T-cell (primary cell): ENCODE measurements around the gene CHTF8. TPM values are rescaled to one million over a fixed set of nuclear protein-coding genes. Genes with fewer than 3 reads are reported as not detected.

Source experiments
- ATAC-seq, 4 experiments: fragments of 200-7000 bp in 3 of 4; fragments of 150-1000 bp in 1 of 4; cut with Tn5 transposase; replicated peaks in 1 of 4; 1 replicate in 3 of 4; 2 replicates in 1 of 4; pipeline ENCODE4 v1.10.0; 2021; ENCODE audit warnings: moderate library complexity in 3 of 4, mild to moderate bottlenecking in 2 of 4, moderate number of reproducible peaks in 1 of 4
- CTCF ChIA-PET, 2 donors: fragments of 300-600 bp; sonication (Branson Sonifier 250); formaldehyde crosslinking; loops; one replicate each; lab custom pipeline; 2022; ENCODE audit warnings: antibody characterized with exemption in 2 of 2; lab: Charles Lee
- POLR2A ChIA-PET, 2 donors: fragments of 300-600 bp; sonication (Branson Sonifier 250); formaldehyde crosslinking; loops; one replicate each; lab custom pipeline; 2022; ENCODE audit warnings: antibody characterized with exemption in 2 of 2; lab: Charles Lee
- DNase-seq, 35 experiments: peaks; one replicate each; pipeline versions ENCODE4 v3.0.0 to v3.0.0-alpha.2; 2013 to 2023
- H3K27ac ChIP-seq: one replicate; pipeline ENCODE4 v1.5.1; 2013; ENCODE audit warnings: low read length
- H3K27me3 ChIP-seq, 2 experiments: replicated peaks in 1 of 2; 1 replicate in 1 of 2; 2 replicates in 1 of 2; pipeline versions ENCODE4 v1.6.1 to v1.7.0; 2013; ENCODE audit warnings: low read length in 1 of 2, mixed read lengths in 1 of 2; ENCODE audit not compliant: control insufficient read depth in 2 of 2, insufficient read depth in 2 of 2; ENCODE audit errors: extremely low read depth in 1 of 2
- H3K36me3 ChIP-seq, 2 donors: 1 replicate in 1 of 2; 2 replicates in 1 of 2; pipeline versions ENCODE4 v1.6.1 to v1.7.0; 2013; ENCODE audit warnings: low read length in 1 of 2; ENCODE audit not compliant: control insufficient read depth in 2 of 2, insufficient read depth in 1 of 2; ENCODE audit errors: extremely low read depth in 1 of 2
- H3K4me1 ChIP-seq, 2 experiments: 1 replicate in 1 of 2; 2 replicates in 1 of 2; pipeline versions ENCODE4 v1.6.1 to v1.7.0; 2013; ENCODE audit warnings: low read length in 2 of 2, mixed read lengths in 1 of 2; ENCODE audit not compliant: insufficient read depth in 2 of 2, control insufficient read depth in 1 of 2; ENCODE audit errors: extremely low read depth in 1 of 2
- H3K4me3 ChIP-seq, 2 donors: 1 replicate in 1 of 2; 2 replicates in 1 of 2; pipeline versions ENCODE4 v1.5.1 to v1.7.0; 2013; ENCODE audit warnings: mild to moderate bottlenecking in 2 of 2, low read length in 1 of 2, moderate library complexity in 1 of 2; ENCODE audit not compliant: control insufficient read depth in 1 of 2; ENCODE audit errors: extremely low read depth in 1 of 2
- H3K9me3 ChIP-seq: 2 replicates; pipeline ENCODE4 v1.7.0; 2013
- H3K27ac Mint-ChIP-seq, 2 donors: one replicate each; pipeline ENCODE4 v1.8.0; 2020 to 2021; ENCODE audit warnings: mild to moderate bottlenecking in 2 of 2, mixed read lengths in 2 of 2
- H3K27me3 Mint-ChIP-seq, 2 donors: one replicate each; pipeline ENCODE4 v1.8.0; 2021 to 2022; ENCODE audit warnings: mixed read lengths in 2 of 2
- H3K36me3 Mint-ChIP-seq: one replicate; pipeline ENCODE4 v1.8.0; 2021; ENCODE audit warnings: mixed read lengths
- H3K4me1 Mint-ChIP-seq, 3 donors: one replicate each; pipeline ENCODE4 v1.8.0; 2020 to 2022; ENCODE audit warnings: mixed read lengths in 3 of 3, mild to moderate bottlenecking in 1 of 3
- H3K4me3 Mint-ChIP-seq, 3 donors: one replicate each; pipeline ENCODE4 v1.8.0; 2020 to 2022; ENCODE audit warnings: mild to moderate bottlenecking in 3 of 3, mixed read lengths in 3 of 3, moderate library complexity in 3 of 3
- H3K9me3 Mint-ChIP-seq, 3 donors: one replicate each; pipeline ENCODE4 v1.8.0; 2020 to 2022; ENCODE audit warnings: mixed read lengths in 3 of 3
- WGBS: methylation state at CpG from one replicate; pipeline ENCODE4 v1.1.5; 2013; ENCODE audit warnings: missing lambda C conversion rate; ENCODE audit not compliant: insufficient coverage; 5-methylcytosine and 5-hydroxymethylcytosine counted together
- total RNA-seq, 35 experiments: library from RNA in 6 of 35; stranded (reverse) in 6 of 35; fragments of 120-200 nt in 1 of 35; gene quantifications; one replicate each; pipeline versions ENCODE4 v1.2.1 to v1.2.4 and lab custom pipeline; 2013 to 2026

The CHTF8 gene
- total RNA-seq, 5 donors from 2014 or later (not counting 1 experiment from before 2014, with no cell fraction given) = 64.8 to 138 (median 124) TPM

DNA sequence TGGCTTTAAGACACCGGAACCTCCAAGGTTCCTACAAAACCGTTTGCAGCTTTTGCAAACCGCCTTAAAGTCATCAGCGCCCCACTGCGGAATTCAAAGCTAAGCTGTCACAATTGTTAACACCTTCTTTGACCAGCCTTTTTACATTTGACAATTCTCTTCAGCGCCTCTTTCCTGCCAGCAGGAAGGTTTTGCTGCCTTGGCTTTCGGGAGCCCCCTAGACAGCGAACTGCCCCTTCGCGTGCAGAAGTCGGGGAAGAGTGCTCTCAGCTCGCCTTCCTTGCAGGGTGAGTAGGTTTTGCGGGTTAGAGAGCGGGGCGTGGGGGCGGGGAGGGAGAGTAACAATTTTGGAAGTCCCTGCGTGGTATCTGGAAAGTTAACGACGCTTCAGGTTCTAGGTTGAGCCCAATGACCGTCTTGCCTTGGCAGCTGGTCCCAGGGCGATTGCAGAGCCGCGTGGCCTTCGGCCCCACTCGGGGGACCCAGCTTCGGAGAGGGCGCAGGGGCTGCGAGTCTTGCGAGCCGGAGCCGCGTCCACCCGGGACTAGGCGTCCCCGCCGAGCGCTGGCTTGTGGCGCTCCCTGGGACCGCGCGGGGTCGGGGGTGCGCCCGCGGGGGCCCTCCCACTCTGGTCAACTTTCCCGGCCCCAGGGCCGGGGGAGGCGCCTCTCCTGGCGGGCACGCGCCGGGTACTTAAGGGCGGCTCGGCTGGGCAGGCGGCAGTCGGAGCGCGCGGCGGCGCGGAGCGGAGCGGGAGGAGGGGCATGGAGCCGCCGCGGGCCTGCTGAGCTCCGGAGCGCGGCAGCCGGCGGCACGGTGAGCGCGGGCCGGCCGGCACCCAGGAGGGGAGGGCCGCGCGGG lies 26.7 kb downstream of the CHTF8 start, which contains the start of gene HAS3:
Gene HAS3 (plus strand): TSS at position 153 of the 861 bp plus-strand sequence. CDS start 3,743 bp downstream, outside the sequence.
- H3K27me3 ChIP-seq = peaks cover 0 to 67% of the 10 kb centered on the region in 2 experiments
- ChIA-PET CTCF (interaction anchor here (0.6 kb wide), 2 partner anchors 12 to 296 kb away, joined by 3 read pairs; no protein-coding TSS in a partner anchor), POLR2A (interaction anchor here in 1 of 2 donors (0.6 kb wide), 1 partner anchor 27 kb away, joined by 5 read pairs; no protein-coding TSS in a partner anchor)
- peak in 9 of 35 experiments; percentile 9 to 36 (median 19) for DNase-seq
- Mint-ChIP-seq H3K4me3 (peak within 1 kb of the TSS; percentile 78 to 88 (median 84)), H3K9me3 (no peaks in the 10 kb centered on the region), H3K4me1 (peaks cover 20 to 24% (median 24%) of the 10 kb centered on the region in 3 donors), H3K36me3 (peaks cover 21% of the 10 kb centered on the region), H3K27me3 (peaks cover 28 to 35% of the 10 kb centered on the region in 2 donors), H3K27ac (no peak within 1 kb of the TSS)
- H3K27ac ChIP-seq = no peak within 1 kb of the TSS
- WGBS = under 1% methylated on average over 78 of the region's 80 CpGs
- H3K4me3 ChIP-seq = peak within 1 kb of the TSS; percentile 30 to 69
- H3K4me1 ChIP-seq = peaks cover 7 to 26% of the 10 kb centered on the region in 2 experiments
- peak; percentile 62 to 75 (median 72) for ATAC-seq
- no peaks in the 10 kb centered on the region for H3K9me3 ChIP-seq
- H3K36me3 ChIP-seq = peaks cover 4% of the 10 kb centered on the region in 2 donors

DNA sequence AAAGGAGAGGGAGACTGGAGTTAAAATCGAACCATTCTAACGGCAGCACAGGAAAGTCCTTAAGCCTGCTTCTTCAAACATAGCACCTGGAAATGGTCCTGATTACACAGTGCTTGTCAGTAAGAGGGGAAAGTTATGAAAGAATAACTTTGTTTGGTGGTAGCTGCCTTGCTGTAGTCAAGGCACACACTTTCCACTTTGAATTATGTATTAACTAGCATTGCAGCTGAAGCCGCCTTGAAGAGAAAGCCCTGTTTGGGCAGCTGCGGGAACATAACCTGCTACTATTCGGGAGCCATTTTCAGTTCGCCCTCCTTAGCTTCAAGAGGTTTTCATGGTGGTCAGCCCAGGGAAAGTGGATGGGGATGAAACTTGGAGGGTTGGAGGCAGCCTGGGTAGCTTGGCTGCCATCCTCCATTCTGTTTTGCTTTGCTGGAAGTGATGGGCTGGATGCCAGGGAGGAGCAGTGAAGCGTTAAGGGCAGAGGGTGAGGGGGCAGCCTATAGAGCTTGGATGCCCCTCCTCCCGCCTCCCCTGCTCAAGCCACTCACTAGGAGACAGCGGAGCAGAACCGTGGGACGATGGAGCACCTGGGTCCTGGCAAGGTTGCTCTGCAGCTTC lies 32.2 kb downstream of the CHTF8 start:
- Histone ChIP-seq H3K9me3 (no peaks in the 10 kb centered on the region), H3K4me3 (no peak overlapping the region), H3K4me1 (no peaks in the 10 kb centered on the region), H3K27me3 (peaks cover 0 to 23% of the 10 kb centered on the region in 2 experiments), H3K27ac (no peak overlapping the region), H3K36me3 (no peaks in the 10 kb centered on the region)
- POLR2A ChIA-PET = no interaction called here
- H3K27me3 Mint-ChIP-seq = peaks cover 7 to 9% of the 10 kb centered on the region in 2 donors
- no peaks in the 10 kb centered on the region for H3K36me3 Mint-ChIP-seq
- H3K27ac Mint-ChIP-seq = no peak overlapping the region
- H3K4me1 Mint-ChIP-seq = peaks cover under 1% of the 10 kb centered on the region in 3 donors
- H3K9me3 Mint-ChIP-seq = no peaks in the 10 kb centered on the region
- 88% methylated on average over 4 of the region's 11 CpGs for WGBS
- ATAC-seq (no peak), DNase-seq (no peak)
- H3K4me3 Mint-ChIP-seq = no peak overlapping the region
- CTCF ChIA-PET = no interaction called here

DNA sequence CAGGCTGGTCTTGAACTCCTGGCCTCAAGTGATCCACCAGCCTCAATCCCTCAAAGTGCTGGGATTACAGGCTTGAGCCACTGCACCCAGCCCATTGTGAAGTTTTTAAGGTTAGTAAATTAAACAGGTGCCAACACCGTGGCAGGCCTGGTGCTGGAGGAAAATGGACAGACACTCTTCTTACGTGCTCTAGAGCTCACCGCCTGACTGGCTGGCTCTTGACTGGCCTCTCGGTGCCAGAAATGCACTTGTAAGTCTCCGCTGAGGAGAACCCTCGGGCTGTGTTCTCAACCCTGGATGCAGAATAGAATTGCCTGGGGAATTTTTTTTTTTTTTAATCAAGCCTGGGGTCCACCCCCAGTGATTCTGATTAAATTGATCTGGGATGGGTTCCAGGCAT lies 37.2 kb downstream of the CHTF8 start:
- Histone ChIP-seq H3K9me3 (no peaks in the 10 kb centered on the region), H3K4me1 (no peaks in the 10 kb centered on the region), H3K27ac (no peak overlapping the region), H3K4me3 (no peak overlapping the region), H3K27me3 (no peaks in the 10 kb centered on the region), H3K36me3 (no peaks in the 10 kb centered on the region)
- 91% methylated on average over 4 of the region's 6 CpGs for WGBS
- Mint-ChIP-seq H3K4me3 (no peak overlapping the region), H3K36me3 (no peaks in the 10 kb centered on the region), H3K4me1 (no peaks in the 10 kb centered on the region), H3K27ac (no peak overlapping the region), H3K27me3 (no peaks in the 10 kb centered on the region), H3K9me3 (no peaks in the 10 kb centered on the region)
- DNase-seq = no peak
- ChIA-PET CTCF (no interaction called here), POLR2A (no interaction called here)
- ATAC-seq = no peak

DNA sequence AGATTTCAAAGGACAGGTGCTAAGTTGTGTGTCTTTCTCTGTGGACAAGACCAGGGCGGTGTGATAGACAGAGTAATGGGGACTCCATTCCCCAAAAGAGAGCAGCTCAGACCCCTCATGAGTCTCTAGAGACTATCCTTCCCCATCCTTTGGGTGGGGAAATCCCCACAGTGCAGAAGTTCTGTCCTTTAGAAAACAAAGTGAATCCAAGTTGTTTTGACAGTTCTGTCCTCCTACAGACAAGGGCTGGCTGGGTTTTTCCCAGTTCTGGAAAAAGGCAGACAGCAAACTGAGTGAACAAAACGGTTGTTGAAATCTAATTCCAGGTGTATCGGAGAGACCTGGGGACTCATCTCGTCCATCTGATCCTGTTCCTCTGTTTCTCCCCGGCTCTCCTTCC lies 37.9 kb downstream of the CHTF8 start:
- ChIA-PET POLR2A (no interaction called here), CTCF (no interaction called here)
- Histone ChIP-seq H3K27me3 (no peaks in the 10 kb centered on the region), H3K27ac (no peak overlapping the region), H3K36me3 (no peaks in the 10 kb centered on the region), H3K4me3 (no peak overlapping the region), H3K4me1 (peaks cover 0 to 2% of the 10 kb centered on the region in 2 experiments), H3K9me3 (no peaks in the 10 kb centered on the region)
- WGBS = no CpG with 5 or more reads among the region's 5 CpGs
- no peak for ATAC-seq
- H3K4me3 Mint-ChIP-seq = no peak overlapping the region
- no peaks in the 10 kb centered on the region for H3K36me3 Mint-ChIP-seq
- no peak overlapping the region for H3K27ac Mint-ChIP-seq
- no peaks in the 10 kb centered on the region for H3K27me3 Mint-ChIP-seq
- peaks cover 0 to 2% (median 1%) of the 10 kb centered on the region in 3 donors for H3K4me1 Mint-ChIP-seq
- H3K9me3 Mint-ChIP-seq = no peaks in the 10 kb centered on the region
- DNase-seq = no peak

DNA sequence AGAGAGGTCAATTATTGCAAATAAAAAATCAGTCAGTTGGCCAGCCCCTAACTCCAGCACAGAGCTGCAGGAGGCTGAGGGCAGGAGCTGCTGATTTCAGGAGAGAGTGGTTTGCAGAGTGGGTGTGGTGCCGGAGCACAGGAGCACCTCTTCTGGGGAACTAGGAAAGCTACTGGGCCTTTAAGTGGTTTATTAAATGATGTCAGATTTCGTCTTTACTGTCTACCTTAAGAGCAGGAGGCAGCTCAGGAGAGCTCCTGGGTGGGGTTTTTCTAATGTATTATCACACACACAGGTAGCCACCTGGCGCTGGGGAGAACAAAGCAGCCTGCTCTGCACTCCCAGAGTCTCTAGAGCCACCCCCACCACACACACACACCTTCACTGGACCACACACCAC lies 38.4 kb downstream of the CHTF8 start:
- Histone ChIP-seq H3K27me3 (no peaks in the 10 kb centered on the region), H3K4me3 (no peak overlapping the region), H3K27ac (no peak overlapping the region), H3K36me3 (no peaks in the 10 kb centered on the region), H3K9me3 (no peaks in the 10 kb centered on the region), H3K4me1 (peaks cover 0 to 6% of the 10 kb centered on the region in 2 experiments)
- Mint-ChIP-seq H3K36me3 (no peaks in the 10 kb centered on the region), H3K4me1 (peaks cover 0 to 7% (median 6%) of the 10 kb centered on the region in 3 donors), H3K9me3 (no peaks in the 10 kb centered on the region), H3K27ac (no peak overlapping the region), H3K4me3 (no peak overlapping the region), H3K27me3 (no peaks in the 10 kb centered on the region)
- DNase-seq (no peak), ATAC-seq (no peak)
- POLR2A ChIA-PET = interaction anchor here in 1 of 2 donors (0.6 kb wide), 1 partner anchor 15 kb away, joined by 3 read pairs; no protein-coding TSS in a partner anchor
- WGBS = 100% methylated on average over 1 of the region's 3 CpGs
- CTCF ChIA-PET = no interaction called here
